Measurements from ENCODE around the gene ZNF121.

Gene ZNF121

DNA sequence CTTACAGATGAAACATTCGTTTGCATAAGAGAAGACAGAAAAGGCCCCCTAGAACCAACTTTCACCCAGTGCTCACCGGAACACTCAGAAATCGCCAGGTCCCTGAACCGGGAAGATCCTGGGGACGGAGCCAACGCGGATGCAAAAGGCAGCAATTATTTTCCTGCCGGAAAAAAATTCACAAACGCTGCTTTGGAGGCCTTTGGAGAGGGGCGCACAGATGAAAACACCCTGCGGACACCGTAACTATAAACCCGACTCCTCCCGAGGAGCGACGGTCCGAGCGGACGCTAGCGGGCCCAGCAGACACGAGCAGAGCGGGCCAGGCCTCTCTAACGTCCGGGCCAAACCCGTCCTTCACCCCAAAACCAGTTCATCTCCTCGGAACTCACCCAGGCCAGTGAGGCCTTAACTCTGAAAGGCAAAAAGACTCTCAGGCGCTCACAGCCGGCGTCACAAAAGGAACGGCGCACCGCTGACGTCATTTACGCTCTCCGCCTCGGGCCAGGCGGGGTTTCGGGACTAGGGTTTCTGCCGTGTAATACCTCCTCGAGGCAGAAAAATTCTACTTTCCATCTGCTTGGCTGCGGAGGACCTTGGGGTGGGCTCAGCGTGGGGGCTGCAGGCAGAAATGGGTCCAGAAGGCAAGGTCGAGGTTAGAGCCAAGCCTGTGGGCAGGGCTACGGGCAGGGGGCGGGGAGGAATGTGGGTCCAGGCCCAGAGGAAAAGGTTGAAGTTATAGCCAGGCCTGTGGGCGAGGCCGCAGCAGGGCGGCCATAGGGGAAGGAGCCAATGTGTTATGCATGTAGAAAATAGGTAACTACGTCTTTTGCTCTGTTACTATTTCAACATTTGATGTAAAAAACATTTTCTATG lies 45.9 kb downstream of the ZNF121 start, which contains the start of gene ZNF426:
ZNF426 (minus strand) TSS at position 463 of the 876 bp plus-strand sequence. CDS start 2,413 bp downstream, outside the sequence.
- DNase-seq (ENCODE audit: low spot score) = peak; percentile 93

DNA sequence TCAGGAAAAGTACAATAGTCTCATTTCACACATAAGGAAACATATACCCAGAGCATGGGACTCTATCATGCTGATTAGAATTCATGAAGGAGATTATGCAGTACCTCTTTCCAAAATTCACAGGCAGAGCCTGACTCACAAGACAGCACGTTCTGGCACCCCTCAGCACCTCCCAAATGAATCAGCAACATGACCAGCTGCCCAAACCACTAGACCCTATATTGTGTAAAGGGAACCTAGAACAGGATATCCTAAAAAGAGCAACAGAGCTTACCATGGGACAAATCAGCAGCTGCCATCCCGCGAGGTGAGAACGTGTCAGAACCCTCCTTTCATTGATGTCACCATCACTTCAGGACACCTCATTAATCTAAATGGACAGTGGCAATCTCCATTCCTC lies 48.4 kb downstream of the ZNF121 start:
- no peak for DNase-seq (ENCODE audit: low spot score)

DNA sequence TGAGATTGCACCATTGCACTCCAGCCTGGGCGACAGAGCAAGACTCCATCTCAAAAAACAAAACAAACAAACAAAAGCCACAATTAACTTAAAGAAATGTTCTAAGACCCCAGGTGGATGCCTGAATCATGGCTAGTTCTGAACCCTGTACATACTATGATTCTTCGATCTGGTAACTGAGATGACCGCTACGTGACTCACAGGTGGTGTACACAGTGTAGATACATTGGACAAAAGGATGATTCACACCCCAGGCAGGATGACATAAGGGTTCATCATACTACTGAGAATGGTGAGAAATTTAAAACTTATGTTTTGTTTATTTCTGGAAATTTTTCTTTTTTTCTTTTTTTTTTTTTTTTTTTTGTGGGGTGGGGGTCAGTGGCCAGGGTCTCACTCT lies 52.4 kb downstream of the ZNF121 start:
- no peak for DNase-seq (ENCODE audit: low spot score)

DNA sequence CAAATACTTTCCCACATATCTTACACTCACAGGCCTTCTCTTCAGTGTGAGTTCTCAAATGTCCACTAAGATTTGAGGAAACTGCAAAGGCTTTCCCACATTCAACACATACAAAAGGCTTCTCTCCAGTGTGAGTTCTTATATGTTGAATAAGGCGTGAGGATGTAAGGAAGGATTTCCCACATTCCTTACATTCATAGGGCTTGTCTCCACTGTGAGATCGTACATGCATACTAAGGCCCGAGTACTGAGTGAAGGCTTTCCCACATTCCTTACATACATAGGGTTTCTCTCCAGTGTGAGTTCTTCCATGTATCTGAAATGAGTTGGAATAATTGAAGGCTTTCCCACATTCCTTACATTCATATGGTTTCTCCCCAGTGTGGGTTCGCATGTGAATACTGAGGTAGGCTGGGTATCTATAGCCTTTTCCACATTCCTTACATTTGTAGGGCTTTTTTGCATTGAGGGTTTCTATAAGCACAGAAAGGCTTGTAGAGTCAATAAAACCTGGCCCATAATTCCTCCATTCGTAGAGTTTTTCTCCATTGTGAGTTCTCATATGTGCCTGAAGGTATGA lies 55.5 kb downstream of the ZNF121 start:
- no peak for DNase-seq (ENCODE audit: low spot score)

DNA sequence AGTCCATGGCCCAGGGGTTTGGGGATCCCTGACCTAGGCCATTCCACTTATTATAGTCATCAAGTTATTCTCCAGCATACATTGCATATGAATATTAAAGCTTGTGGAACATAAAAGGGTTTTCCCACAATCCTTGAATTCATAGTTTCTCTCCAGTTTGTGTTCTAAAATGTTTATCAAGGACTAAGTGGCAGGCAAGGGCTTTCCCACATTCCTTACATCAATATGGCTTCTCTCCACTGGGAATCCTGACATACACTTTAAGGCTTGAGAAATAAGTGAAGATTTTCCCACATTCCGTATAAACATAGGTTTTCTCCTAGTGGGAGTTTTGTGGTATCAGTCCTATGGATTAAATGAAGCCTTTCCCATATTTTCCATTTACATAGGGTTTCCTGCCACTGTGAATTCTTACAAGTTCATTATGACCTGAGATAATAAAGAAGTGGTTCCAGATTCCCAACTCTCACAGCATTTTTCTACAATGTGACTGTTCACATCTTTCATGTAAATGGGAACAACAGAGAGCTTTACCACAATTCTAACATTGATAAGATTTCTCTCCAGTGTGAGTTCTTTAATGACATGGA lies 60.3 kb downstream of the ZNF121 start:
- DNase-seq (ENCODE audit: low spot score) = no peak
